Right atrium auricular region (tissue), 2 donors: Measurements from ENCODE around the gene AQP2. TPM values are rescaled to one million over a fixed set of nuclear protein-coding genes. Genes with fewer than 3 reads are reported as not detected.
A peak's percentile ranks its signal among the peaks of the same experiment; 100 is the strongest.

Source experiments
- DNase-seq: peaks from one replicate; pipeline ENCODE4 v3.0.0-alpha.2; 2019; ENCODE audit warnings: low spot score
- H3K27ac ChIP-seq, 2 donors: fragments of 200-600 bp; sonication (generic); 1 replicate in 1 of 2; 2 replicates in 1 of 2; pipeline ENCODE4 v1.5.1; 2016 to 2019
- H3K27me3 ChIP-seq, 2 donors: fragments of 200-600 bp; sonication (generic); one replicate each; pipeline versions ENCODE4 v1.5.1 to v1.6.0; 2017 to 2019
- H3K36me3 ChIP-seq: fragments of 200-600 bp; sonication (generic); one replicate; pipeline ENCODE4 v1.5.1; 2016
- H3K4me1 ChIP-seq, 2 donors: fragments of 200-600 bp; sonication (generic); one replicate each; pipeline versions ENCODE4 v1.5.1 to v1.6.0; 2017 to 2019
- H3K4me3 ChIP-seq, 2 donors: fragments of 200-600 bp; sonication (generic); 1 replicate in 1 of 2; 2 replicates in 1 of 2; pipeline ENCODE4 v1.5.1; 2017 to 2019; ENCODE audit warnings: mild to moderate bottlenecking in 1 of 2, moderate library complexity in 1 of 2
- H3K9me3 ChIP-seq, 2 donors: fragments of 200-600 bp; sonication (generic); one replicate each; pipeline ENCODE4 v1.5.1; 2019
- total RNA-seq, 2 donors: library from RNA; depleted of rRNA; stranded (reverse); fragments of >200 nt; gene quantifications; one replicate each; pipeline ENCODE4 v1.1.0, GENCODE V29; 2016
- TF ChIP-seq, protein P1 (sequence below), 2 donors: fragments of 200-600 bp; sonication (generic); IDR thresholded peaks; one replicate each; pipeline ENCODE4 v1.5.1; 2019; ENCODE audit warnings: antibody characterized with exemption in 2 of 2

The AQP2 gene
- total RNA-seq, 2 donors from 2014 or later, result 0.83 TPM; not detected in 1

DNA sequence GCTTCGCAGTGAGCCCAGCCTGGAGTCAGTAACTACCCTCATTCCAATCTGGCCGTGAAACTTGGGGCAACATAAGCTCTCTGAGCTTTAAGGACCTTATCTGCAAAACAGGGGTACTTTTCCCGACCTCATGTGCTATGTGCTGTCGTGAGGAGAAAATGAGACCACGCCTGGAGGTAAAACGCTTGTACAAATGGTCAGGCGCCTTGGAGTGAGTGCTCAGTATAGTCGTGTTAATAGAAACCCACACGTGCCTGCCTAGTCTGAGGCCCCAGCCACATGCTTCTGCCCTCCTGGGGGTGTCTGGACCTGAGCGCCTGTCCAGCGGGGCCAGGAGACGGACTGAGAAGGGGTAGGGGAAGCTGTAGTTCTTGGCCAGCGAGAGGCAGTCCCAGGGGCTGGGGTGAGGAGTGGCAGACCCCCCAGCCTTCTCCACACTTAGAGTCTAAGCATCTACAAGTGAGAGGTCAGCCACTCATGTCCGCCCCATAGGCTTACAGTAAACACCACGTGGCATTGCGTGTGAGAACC is 16.0 kb downstream of the AQP2 start:
- H3K36me3 ChIP-seq, result no peaks in the 10 kb centered on the region
- peaks cover 0 to 30% of the 10 kb centered on the region in 2 donors for H3K4me1 ChIP-seq
- no peaks in the 10 kb centered on the region for H3K9me3 ChIP-seq
- H3K4me3 ChIP-seq, result no peak overlapping the region
- TF ChIP-seq, protein P1, sequence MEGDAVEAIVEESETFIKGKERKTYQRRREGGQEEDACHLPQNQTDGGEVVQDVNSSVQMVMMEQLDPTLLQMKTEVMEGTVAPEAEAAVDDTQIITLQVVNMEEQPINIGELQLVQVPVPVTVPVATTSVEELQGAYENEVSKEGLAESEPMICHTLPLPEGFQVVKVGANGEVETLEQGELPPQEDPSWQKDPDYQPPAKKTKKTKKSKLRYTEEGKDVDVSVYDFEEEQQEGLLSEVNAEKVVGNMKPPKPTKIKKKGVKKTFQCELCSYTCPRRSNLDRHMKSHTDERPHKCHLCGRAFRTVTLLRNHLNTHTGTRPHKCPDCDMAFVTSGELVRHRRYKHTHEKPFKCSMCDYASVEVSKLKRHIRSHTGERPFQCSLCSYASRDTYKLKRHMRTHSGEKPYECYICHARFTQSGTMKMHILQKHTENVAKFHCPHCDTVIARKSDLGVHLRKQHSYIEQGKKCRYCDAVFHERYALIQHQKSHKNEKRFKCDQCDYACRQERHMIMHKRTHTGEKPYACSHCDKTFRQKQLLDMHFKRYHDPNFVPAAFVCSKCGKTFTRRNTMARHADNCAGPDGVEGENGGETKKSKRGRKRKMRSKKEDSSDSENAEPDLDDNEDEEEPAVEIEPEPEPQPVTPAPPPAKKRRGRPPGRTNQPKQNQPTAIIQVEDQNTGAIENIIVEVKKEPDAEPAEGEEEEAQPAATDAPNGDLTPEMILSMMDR (IDR thresholded peaks at IDR 0.05), result no peak
- DNase-seq, result no peak
- no peak overlapping the region for H3K27ac ChIP-seq
- no peaks in the 10 kb centered on the region for H3K27me3 ChIP-seq

DNA sequence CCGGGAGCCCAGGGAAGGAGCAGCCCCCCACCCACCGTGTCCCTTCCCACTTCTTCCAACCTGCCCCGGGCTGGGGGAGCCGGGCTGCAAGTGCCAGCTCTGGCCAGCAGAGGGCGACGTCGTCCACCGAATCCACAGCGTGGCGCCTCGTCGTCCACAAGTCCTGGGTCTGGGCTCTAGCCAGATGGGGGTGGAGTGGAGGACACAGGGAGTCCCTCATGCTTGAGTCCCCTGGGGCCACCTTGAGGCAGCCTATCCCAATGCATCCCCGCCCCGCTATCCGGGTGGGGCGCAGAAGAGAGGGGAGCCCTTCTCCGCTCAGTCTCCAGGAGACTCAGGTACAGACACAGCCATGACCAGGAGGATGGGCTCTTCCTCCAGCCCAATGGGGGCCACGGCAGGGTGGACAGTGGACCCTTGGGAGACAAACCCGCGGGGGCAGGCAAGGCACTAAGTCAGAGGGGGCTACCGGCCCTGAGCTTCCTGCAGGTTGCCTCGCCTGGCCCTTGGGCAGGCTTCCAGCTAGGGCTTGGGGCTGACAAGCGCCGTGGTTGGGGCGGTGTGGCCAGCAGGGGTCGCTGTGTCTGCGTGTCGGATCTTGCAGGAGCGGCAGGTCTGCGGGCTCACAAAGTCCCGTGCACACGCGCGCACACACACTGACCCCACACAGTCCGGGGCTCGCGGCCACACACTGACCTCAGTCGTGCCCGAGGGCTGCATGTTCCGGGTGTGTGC is 16.7 kb downstream of the AQP2 start:
- no peaks in the 10 kb centered on the region for H3K9me3 ChIP-seq
- H3K36me3 ChIP-seq, result no peaks in the 10 kb centered on the region
- H3K4me1 ChIP-seq, result peaks cover 0 to 27% of the 10 kb centered on the region in 2 donors
- TF ChIP-seq, protein P1 (IDR thresholded peaks at IDR 0.05), result peak; percentile 76 to 86
- peak; percentile 91 for DNase-seq
- peak overlapping the region in 1 of 2 donors; percentile 44 for H3K4me3 ChIP-seq
- H3K27me3 ChIP-seq, result no peaks in the 10 kb centered on the region
- no peak overlapping the region for H3K27ac ChIP-seq

DNA sequence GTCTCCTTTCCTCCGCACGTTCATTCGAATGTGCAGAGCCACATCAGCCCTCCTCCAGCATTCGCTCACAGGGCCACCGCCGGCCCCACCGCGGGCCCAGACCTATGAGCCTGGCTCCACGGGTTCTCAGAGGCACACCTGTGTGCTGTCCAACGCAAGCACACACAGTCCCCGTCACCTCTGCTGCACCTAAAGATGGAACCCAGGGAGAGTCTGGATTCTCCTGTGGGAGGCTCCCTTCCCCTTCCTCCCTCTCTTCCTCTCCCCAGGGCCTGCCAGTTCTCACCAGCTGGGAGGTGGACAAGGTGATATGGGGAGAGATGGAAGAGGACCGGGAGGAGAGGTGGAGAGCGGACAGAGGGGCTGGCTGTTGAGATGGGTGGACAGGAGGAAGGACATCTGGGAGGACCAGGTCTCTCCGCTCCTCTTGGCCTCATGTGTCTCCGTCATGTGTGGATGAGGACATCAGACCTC is 17.3 kb downstream of the AQP2 start:
- peaks cover 0 to 20% of the 10 kb centered on the region in 2 donors for H3K4me1 ChIP-seq
- H3K9me3 ChIP-seq, result no peaks in the 10 kb centered on the region
- no peak for DNase-seq
- no peaks in the 10 kb centered on the region for H3K27me3 ChIP-seq
- H3K27ac ChIP-seq, result no peak overlapping the region
- peak overlapping the region in 1 of 2 donors; percentile 44 for H3K4me3 ChIP-seq
- H3K36me3 ChIP-seq, result no peaks in the 10 kb centered on the region
- TF ChIP-seq, protein P1 (IDR thresholded peaks at IDR 0.05), result no peak

- H3K9me3 ChIP-seq, result no peaks in the 10 kb centered on the region
- no peak overlapping the region for H3K4me3 ChIP-seq
- peaks cover 0 to 16% of the 10 kb centered on the region in 2 donors for H3K4me1 ChIP-seq
- no peak overlapping the region for H3K27ac ChIP-seq
- TF ChIP-seq, protein P1 (IDR thresholded peaks at IDR 0.05), result no peak
- no peak for DNase-seq
- no peaks in the 10 kb centered on the region for H3K36me3 ChIP-seq
- H3K27me3 ChIP-seq, result no peaks in the 10 kb centered on the region
These were observed 17.9 kb downstream of the AQP2 start for GRCh38 chr12:49968471-49968870.

- H3K4me3 ChIP-seq, result no peak overlapping the region
- no peak overlapping the region for H3K27ac ChIP-seq
- TF ChIP-seq, protein P1 (IDR thresholded peaks at IDR 0.05), result no peak
- no peaks in the 10 kb centered on the region for H3K9me3 ChIP-seq
- peaks cover 0 to 15% of the 10 kb centered on the region in 2 donors for H3K4me1 ChIP-seq
- H3K36me3 ChIP-seq, result no peaks in the 10 kb centered on the region
- no peaks in the 10 kb centered on the region for H3K27me3 ChIP-seq
- no peak for DNase-seq
These were observed 18.5 kb downstream of the AQP2 start for GRCh38 chr12:49969027-49969426.
